Osteocyte (in vitro differentiated cells): Measurements from ENCODE around the gene ZBTB17. TPM values are rescaled to one million over a fixed set of nuclear protein-coding genes. Genes with fewer than 3 reads are reported as not detected.

ENCODE experiments used
- DNase-seq: peaks from one replicate; pipeline ENCODE4 v3.0.0; 2021; ENCODE audit warnings: mixed read lengths; ENCODE audit not compliant: unreplicated experiment; ENCODE audit errors: extremely low spot score
- H3K27ac Mint-ChIP-seq: one replicate; pipeline ENCODE4 v1.8.0; 2021; ENCODE audit warnings: mild to moderate bottlenecking, mixed read lengths; ENCODE audit not compliant: unreplicated experiment
- H3K27me3 Mint-ChIP-seq: one replicate; pipeline ENCODE4 v1.8.0; 2021; ENCODE audit warnings: mixed read lengths; ENCODE audit not compliant: unreplicated experiment
- H3K36me3 Mint-ChIP-seq: one replicate; pipeline ENCODE4 v1.8.0; 2021; ENCODE audit warnings: mixed read lengths; ENCODE audit not compliant: unreplicated experiment
- H3K4me1 Mint-ChIP-seq: one replicate; pipeline ENCODE4 v1.8.0; 2021; ENCODE audit warnings: mixed read lengths; ENCODE audit not compliant: unreplicated experiment
- H3K4me3 Mint-ChIP-seq: one replicate; pipeline ENCODE4 v1.8.0; 2021; ENCODE audit warnings: mild to moderate bottlenecking, moderate library complexity, mixed read lengths; ENCODE audit not compliant: unreplicated experiment
- H3K9me3 Mint-ChIP-seq: one replicate; pipeline ENCODE4 v1.8.0; 2021; ENCODE audit warnings: mixed read lengths; ENCODE audit not compliant: unreplicated experiment
- CTCF ChIP-seq: fragments of 200-600 bp; sonication (generic); IDR thresholded peaks from 2 replicates; pipeline ENCODE4 v1.5.0; 2021; ENCODE audit warnings: antibody characterized with exemption, mild to moderate bottlenecking, moderate library complexity
- total RNA-seq: library from RNA; stranded (reverse); gene quantifications from 2 replicates; pipeline ENCODE4 v1.2.1, GENCODE V29; 2021

The ZBTB17 gene
- total RNA-seq, 1 donor from 2014 or later = 37.2 TPM

- Mint-ChIP-seq H3K4me3 (no peak within 1 kb of the TSS), H3K36me3 (no peaks in the 10 kb centered on the region), H3K27ac (peak within 1 kb of the TSS; percentile 85), H3K27me3 (no peaks in the 10 kb centered on the region), H3K9me3 (no peaks in the 10 kb centered on the region), H3K4me1 (peaks cover 63% of the 10 kb centered on the region)
- no peak for DNase-seq
- TF ChIP-seq CTCF = no peak
Measured at GRCh38 chr1:16017461-16018303, 41.8 kb upstream of the ZBTB17 start, which contains the start of gene HSPB7. Gene HSPB7 (minus strand): TSS chr1:16018043. CDS start chr1:16017963, 80 bp downstream.

DNA sequence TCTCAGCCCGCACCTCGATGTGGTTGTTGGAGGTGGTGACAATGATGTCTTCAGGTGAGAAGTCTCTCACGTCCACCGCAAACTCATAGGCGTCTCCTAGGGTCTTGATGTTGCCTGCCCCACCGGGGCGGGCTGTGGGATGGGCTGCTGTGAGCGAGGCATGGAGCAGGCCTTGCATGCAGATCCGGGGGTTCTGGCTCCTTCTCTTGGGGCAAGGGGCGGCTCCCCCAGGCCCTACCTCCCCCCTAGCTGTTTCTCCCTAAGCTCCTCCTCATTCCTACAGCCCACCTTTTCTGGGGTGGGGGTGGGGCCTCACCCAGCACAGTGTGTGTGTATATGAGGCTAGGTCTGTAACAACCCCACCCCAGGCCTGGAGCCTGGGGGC is 41.2 kb upstream of the ZBTB17 start:
- TF ChIP-seq CTCF = no peak
- no peaks in the 10 kb centered on the region for H3K36me3 Mint-ChIP-seq
- no peak overlapping the region for H3K27ac Mint-ChIP-seq
- H3K4me3 Mint-ChIP-seq = no peak overlapping the region
- DNase-seq = no peak
- H3K27me3 Mint-ChIP-seq = no peaks in the 10 kb centered on the region
- peaks cover 69% of the 10 kb centered on the region for H3K4me1 Mint-ChIP-seq
- no peaks in the 10 kb centered on the region for H3K9me3 Mint-ChIP-seq

DNA sequence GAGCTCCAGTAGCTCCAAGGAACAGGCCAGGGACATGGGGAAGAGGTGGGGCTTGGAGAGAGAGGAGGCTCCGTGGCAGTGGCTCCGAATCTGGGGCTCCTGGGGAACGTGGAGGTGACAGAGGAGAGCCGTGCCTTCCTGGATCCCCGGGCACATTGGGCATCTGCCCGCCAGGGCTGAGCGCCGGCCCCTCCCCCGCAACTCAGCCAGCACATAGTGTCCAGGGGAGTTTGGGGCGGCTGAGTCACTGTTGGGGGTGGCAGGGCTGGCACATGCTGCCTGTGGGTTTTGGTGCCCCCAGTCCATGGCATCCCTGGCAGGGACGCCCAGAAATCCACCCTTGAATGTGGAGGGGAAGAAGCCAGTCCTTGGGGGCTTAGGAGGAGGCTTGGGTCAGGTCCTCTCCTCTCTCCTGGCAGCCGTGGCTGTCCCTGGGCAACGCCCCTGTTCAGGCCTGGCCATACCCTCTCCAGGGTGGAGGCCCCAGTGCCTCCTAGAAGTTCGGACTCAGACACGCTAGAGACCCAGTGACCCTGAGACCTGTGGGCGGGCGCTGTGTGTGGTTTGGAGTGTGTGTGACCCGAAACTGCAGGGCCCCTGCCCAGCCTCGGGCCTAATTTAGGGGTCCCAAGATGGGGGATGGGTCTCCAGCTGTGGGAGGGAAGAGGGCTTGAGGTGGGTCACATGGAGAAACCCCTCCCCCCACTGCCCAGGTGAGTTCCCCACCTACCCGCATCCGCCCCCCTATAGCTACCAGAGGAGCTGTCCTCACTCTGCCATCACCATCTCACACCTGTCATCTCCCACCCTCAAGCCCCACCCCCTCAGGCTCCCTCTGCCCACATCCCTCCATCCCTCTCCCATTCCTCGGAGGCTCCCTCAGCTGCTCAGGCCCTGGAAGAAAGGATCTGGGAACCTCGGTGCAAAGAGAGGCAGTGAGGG is 40.3 kb upstream of the ZBTB17 start:
- Mint-ChIP-seq H3K27me3 (no peaks in the 10 kb centered on the region), H3K27ac (no peak overlapping the region), H3K4me1 (peaks cover 69% of the 10 kb centered on the region), H3K36me3 (no peaks in the 10 kb centered on the region), H3K9me3 (no peaks in the 10 kb centered on the region), H3K4me3 (no peak overlapping the region)
- TF ChIP-seq CTCF = no peak
- DNase-seq = no peak

DNA sequence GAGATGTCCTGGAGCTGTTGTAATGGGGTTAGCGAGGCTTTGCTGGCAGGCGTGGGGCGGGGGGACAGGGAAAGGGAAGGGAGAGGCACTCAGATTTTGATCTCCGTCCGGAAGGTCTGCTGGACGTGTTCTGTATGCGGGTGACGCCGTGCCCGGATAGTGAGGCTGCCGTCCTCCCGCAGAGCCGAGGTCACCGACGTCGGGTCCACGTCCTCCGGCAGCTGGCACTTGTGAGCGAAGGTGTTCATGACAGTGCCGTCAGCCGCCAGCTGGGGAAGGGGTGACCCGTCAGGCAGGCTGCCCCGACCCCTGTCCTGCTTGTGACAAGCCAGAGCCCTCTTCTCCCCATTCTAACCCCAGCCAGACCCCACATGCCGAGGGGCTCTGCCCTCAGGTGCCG is 39.6 kb upstream of the ZBTB17 start:
- H3K9me3 Mint-ChIP-seq = no peaks in the 10 kb centered on the region
- TF ChIP-seq CTCF = no peak
- no peaks in the 10 kb centered on the region for H3K36me3 Mint-ChIP-seq
- no peaks in the 10 kb centered on the region for H3K27me3 Mint-ChIP-seq
- no peak for DNase-seq
- no peak overlapping the region for H3K4me3 Mint-ChIP-seq
- H3K27ac Mint-ChIP-seq = no peak overlapping the region
- H3K4me1 Mint-ChIP-seq = peaks cover 68% of the 10 kb centered on the region
